AG10803 (cell line): ENCODE measurements around the gene PRR15L.

Experiments
- DNase-seq: peaks from one replicate; pipeline ENCODE4 v3.0.0; 2010; ENCODE audit warnings: low read depth
- H3K4me3 ChIP-seq: 2 replicates; pipeline ENCODE4 v1.5.1; 2011; ENCODE audit warnings: mild to moderate bottlenecking, low read length, control low read depth
- TF ChIP-seq, protein P1 (sequence below): conservative IDR thresholded peaks from 2 replicates; pipeline ENCODE4 v1.5.1; 2011; ENCODE audit warnings: mild to moderate bottlenecking, low read length, control low read depth, inconsistent platforms

PRR15L gene

DNA sequence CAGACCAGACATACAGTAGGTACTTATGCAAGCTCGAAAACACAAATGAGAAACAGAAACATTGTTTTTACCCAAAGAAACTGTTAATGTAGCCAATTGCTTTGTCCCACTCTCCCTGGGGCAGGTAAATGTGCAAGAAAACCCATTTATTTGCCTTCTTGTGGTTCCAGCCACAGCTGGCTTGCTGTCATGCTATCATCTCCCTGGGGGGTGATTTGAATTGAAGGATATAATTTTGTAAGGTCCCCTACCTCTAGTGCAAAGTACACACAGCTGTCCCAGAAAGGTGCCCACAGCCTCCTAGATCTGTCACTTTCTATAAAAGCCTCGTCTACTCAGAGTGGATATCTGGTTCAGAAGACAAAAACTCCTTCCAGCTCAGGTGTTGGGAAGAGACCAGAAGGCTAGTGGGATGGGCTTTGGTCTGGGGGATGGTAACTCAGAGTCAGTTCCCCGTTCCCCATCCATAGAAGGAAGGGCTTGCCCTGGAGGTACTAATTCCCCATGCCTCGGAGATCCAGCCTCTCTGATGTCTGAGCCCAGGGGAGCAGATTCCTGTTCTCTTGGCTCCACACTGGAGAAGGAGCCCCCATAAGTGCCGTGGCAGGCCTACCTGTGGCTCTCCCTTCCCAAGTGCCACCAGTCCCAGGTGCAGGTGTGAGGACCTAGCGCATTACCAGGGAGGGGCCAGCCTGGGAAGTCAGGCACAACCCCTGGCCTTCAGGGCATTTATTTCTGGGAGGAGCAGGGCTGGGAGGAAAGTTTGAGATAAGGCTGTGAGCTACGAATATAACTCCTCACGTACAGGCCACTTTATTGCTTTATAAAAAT lies 2.4 kb upstream of the PRR15L start:
- no peak overlapping the region for H3K4me3 ChIP-seq
- no peak for DNase-seq
- TF ChIP-seq, protein P1, sequence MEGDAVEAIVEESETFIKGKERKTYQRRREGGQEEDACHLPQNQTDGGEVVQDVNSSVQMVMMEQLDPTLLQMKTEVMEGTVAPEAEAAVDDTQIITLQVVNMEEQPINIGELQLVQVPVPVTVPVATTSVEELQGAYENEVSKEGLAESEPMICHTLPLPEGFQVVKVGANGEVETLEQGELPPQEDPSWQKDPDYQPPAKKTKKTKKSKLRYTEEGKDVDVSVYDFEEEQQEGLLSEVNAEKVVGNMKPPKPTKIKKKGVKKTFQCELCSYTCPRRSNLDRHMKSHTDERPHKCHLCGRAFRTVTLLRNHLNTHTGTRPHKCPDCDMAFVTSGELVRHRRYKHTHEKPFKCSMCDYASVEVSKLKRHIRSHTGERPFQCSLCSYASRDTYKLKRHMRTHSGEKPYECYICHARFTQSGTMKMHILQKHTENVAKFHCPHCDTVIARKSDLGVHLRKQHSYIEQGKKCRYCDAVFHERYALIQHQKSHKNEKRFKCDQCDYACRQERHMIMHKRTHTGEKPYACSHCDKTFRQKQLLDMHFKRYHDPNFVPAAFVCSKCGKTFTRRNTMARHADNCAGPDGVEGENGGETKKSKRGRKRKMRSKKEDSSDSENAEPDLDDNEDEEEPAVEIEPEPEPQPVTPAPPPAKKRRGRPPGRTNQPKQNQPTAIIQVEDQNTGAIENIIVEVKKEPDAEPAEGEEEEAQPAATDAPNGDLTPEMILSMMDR, result no peak

DNA sequence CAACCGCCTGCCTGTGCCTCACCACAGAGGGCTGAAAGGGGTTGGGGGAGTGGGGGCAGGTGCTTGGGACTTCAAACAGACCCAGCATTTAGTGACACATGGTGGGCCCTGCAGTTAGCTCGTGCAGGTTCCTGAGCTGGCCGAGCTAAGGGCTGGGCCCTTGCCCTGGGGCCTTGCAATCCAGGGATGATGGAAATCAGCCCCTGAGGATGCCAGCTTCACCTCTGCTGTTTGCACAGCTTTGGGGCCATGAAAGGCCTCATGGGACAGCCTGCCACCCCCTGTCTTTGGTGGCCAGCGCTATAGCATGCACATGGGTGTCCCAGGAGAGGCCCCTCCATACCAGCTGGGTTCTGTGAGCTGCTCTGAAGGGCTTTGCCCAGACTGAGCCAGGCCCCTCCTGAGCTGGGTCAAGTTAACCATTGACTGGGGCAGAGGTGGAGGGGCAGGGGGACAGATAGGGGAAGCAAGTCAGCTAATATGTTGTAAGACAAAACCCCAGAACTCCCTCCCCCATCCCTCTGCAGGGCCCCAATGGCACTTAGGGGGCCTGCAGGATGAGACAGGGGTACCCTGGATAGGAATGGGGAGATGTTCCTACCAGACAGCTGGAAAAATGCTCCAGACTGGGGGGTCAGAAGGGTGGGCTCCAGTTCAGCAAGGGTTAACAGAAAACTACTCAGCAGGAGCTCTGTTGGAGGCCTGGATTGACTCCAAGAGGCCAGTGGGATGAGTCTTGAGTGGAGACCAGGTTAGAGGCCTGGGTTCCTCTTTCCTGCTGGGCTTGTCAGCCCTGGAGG lies 692 bp downstream of the PRR15L start:
- no peak overlapping the region for H3K4me3 ChIP-seq
- no peak for DNase-seq

DNA sequence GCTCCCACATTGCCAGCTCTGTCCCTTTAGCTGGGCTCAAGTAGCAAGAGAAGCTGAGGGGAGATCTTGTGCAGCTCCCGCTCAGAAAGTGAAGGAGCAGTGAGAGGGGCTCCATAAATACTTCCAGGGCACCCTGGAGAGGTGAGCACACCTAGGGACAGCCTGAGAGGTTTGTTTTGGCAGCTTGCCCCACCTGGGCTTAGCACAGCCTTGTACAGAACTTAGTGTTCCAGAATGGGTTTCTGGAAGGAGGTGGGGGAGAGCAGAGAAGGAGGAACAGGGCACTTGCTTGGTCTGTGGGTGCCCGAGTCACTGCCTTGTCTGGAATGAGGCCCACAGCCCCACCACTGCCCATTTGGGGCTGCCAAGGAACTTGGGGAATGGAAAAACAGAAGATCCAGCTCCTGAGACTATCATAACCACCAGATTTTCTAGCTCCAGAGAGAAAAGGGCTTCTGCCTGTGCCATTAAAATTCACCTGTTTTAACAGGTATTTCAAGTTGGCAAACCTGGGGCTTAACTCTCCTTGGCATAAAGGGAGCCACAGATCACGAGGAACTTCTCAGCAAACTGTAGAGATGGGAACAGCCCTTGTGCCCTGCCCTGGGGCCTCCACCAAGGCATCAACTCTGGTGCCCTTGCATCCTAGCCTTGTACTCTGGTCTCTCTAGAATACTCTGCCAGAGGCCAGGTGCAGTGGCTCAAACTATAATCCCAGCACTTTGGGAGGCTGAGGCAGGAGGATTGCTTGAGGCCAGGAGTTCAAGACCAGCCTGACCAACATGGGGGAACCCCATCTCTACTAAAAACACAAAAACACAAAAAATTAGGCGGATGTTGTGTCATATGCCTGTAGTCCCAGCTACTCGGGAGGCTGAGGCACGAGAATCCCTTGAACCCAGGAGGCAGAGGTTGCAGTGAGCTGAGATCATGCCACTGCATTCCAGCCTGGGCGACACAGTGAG lies 1.9 kb downstream of the PRR15L start:
- no peak overlapping the region for H3K4me3 ChIP-seq
- no peak for DNase-seq
- TF ChIP-seq, protein P1, result no peak

More for the DNA sequence above, 692 bp downstream of the PRR15L start:
- TF ChIP-seq, protein P1, result no peak

DNA sequence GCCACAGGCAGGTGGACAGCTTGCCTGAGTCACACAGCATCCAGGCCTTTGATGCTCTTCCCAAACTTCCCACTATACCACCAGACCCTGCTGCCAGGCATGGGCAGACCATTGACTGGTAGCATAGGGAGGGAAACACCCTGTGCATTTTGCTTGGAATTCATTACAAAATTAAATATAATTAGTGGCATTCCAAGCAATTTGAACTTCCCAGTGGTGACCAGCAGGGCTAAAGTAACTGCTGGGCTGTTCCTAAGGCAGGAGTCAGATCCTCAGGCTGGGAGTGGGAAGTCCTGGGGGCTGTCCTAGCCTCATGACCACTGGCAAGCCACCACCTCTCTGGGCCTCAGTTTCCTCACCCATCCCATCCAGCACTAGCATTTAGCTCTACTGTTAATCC lies 3.8 kb downstream of the PRR15L start:
- TF ChIP-seq, protein P1, result no peak
- no peak overlapping the region for H3K4me3 ChIP-seq
- DNase-seq, result no peak

DNA sequence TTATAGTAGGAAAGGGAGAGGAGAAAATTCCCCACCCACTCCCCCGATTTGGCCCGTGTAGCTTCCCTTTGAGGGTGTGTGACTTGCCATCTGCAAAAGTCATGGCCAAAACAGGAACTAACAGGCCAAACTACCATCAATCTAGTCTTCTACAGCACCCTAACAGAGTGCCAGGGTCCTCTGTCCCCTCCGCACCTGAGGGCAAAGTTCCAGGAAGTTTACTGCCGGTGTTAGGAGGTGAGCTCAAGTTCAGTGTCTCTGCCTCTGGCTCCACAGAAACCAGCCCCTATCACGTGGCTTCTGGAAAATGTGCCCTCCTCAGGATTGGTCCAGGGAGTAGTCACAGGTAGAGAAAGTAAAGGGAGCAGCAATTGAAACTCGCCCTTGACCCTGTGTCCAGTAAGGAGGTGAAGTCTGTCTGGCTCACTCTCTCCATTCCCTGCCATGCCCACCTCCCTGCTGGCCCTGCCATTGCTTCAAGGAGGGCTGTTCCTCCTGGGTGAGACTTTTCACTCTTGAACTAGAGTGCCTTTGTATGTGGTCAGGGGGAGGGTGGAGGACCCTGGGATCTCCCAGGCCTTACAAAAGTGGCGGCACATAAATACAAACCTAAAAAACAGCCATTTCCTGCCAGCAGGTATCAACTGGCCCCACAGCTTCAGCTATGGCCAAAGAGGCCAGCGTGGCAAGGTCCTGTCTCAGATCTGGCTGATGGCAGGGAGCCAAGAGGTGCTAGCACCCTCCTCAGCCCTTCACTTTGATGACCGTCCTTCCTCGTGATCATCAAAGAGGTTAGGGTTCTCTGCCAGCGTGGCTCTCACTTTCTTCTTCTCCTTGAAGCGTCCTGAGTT lies 5.3 kb downstream of the PRR15L start:
- DNase-seq, result no peak
- no peak overlapping the region for H3K4me3 ChIP-seq
- TF ChIP-seq, protein P1, result no peak

DNA sequence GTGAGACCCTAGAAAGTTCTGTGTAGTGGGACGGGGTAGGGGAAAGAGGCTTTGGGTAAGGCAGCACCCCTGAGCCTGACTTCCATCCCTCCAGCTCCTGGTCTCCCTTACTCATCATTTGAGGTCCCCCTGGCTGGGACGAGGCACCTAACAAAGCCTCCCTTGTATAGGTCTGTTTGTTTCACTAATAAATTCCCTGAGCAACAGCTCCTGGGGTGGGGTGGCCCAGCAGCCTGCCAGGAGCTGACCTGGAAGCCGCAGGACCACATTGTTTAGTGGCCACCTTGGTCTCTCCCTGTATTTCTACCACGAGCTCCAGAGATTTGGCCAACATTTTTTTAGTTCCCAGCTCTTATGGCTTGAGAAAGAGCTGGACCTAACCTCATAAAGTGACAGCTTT lies 7.2 kb downstream of the PRR15L start:
- H3K4me3 ChIP-seq, result no peak overlapping the region
- TF ChIP-seq, protein P1, result no peak
- DNase-seq, result no peak
